Measurements from ENCODE around the gene IKZF2.

The IKZF2 gene

GRCh38 chr2:213101692-213102460 is 49.5 kb downstream of the IKZF2 start:
- no peak for DNase-seq (ENCODE audit: low read depth in 2 of 2)

- DNase-seq (ENCODE audit: low read depth in 2 of 2), result no peak
Observed at GRCh38 chr2:213101109-213101508, 50.3 kb downstream of the IKZF2 start.

GRCh38 chr2:213098612-213099011 is 52.8 kb downstream of the IKZF2 start:
- DNase-seq (ENCODE audit: low read depth in 2 of 2), result no peak

- DNase-seq (ENCODE audit: low read depth in 2 of 2), result no peak
Observed at GRCh38 chr2:213091765-213092164, 59.6 kb downstream of the IKZF2 start.

GRCh38 chr2:213090772-213091171 is 60.6 kb downstream of the IKZF2 start:
- no peak for DNase-seq (ENCODE audit: low read depth in 2 of 2)

- DNase-seq (ENCODE audit: low read depth in 2 of 2), result no peak
Observed at GRCh38 chr2:213089438-213089837, 62.0 kb downstream of the IKZF2 start.

- no peak for DNase-seq (ENCODE audit: low read depth in 2 of 2)
Observed at GRCh38 chr2:213087040-213087439, 64.4 kb downstream of the IKZF2 start.

GRCh38 chr2:213086571-213086970 is 64.8 kb downstream of the IKZF2 start:
- no peak for DNase-seq (ENCODE audit: low read depth in 2 of 2)

GRCh38 chr2:213086050-213086449 is 65.4 kb downstream of the IKZF2 start:
- DNase-seq (ENCODE audit: low read depth in 2 of 2), result no peak

- no peak for DNase-seq (ENCODE audit: low read depth in 2 of 2)
Observed at GRCh38 chr2:213085538-213085937, 65.9 kb downstream of the IKZF2 start.

- no peak for DNase-seq (ENCODE audit: low read depth in 2 of 2)
Observed at GRCh38 chr2:213084261-213084660, 67.2 kb downstream of the IKZF2 start.

GRCh38 chr2:213080969-213081617 is 70.3 kb downstream of the IKZF2 start:
- no peak for DNase-seq (ENCODE audit: low read depth in 2 of 2)

- no peak for DNase-seq (ENCODE audit: low read depth in 2 of 2)
Observed at GRCh38 chr2:213079756-213080155, 71.7 kb downstream of the IKZF2 start.

- DNase-seq (ENCODE audit: low read depth in 2 of 2), result no peak
Observed at GRCh38 chr2:213078686-213079085, 72.7 kb downstream of the IKZF2 start.

GRCh38 chr2:213069531-213069930 is 81.9 kb downstream of the IKZF2 start:
- DNase-seq (ENCODE audit: low read depth in 2 of 2), result no peak

GRCh38 chr2:213068676-213069359 is 82.6 kb downstream of the IKZF2 start:
- DNase-seq (ENCODE audit: low read depth in 2 of 2), result no peak

GRCh38 chr2:213067888-213068287 is 83.5 kb downstream of the IKZF2 start:
- no peak for DNase-seq (ENCODE audit: low read depth in 2 of 2)

- no peak for DNase-seq (ENCODE audit: low read depth in 2 of 2)
Observed at GRCh38 chr2:213066443-213066743, 85.0 kb downstream of the IKZF2 start.

GRCh38 chr2:213065583-213066442 is 85.6 kb downstream of the IKZF2 start:
- DNase-seq (ENCODE audit: low read depth in 2 of 2), result no peak

- DNase-seq (ENCODE audit: low read depth in 2 of 2), result no peak
Observed at GRCh38 chr2:213064099-213064498, 87.3 kb downstream of the IKZF2 start.

GRCh38 chr2:213057977-213058376 is 93.4 kb downstream of the IKZF2 start:
- DNase-seq (ENCODE audit: low read depth in 2 of 2), result no peak

- no peak for DNase-seq (ENCODE audit: low read depth in 2 of 2)
Observed at GRCh38 chr2:213046431-213046830, 105.0 kb downstream of the IKZF2 start.
